BLaER1 treated with 17β-estradiol and CSF1 and Interleukin-3, amounts not matched to agents 10 nM and 100 nM (cell line): ENCODE measurements around the gene USO1.

ENCODE experiments used
- H3K27ac ChIP-seq, 11 experiments: shearing (Covaris generic); formaldehyde crosslinking; 2 replicates each; pipeline ENCODE4 v1.8.1; 2022
- H3K27me3 ChIP-seq, 11 experiments: shearing (Covaris generic); formaldehyde crosslinking; 2 replicates each; pipeline ENCODE4 v1.8.1; 2022
- H3K36me3 ChIP-seq, 11 experiments: shearing (Covaris generic); formaldehyde crosslinking; 2 replicates each; pipeline ENCODE4 v1.8.1; 2022
- H3K4me1 ChIP-seq, 10 experiments: shearing (Covaris generic); formaldehyde crosslinking; 2 replicates each; pipeline ENCODE4 v1.8.1; 2022
- H3K4me2 ChIP-seq, 11 experiments: shearing (Covaris generic); formaldehyde crosslinking; 2 replicates each; pipeline ENCODE4 v1.8.1; 2022
- H3K4me3 ChIP-seq, 10 experiments: shearing (Covaris generic); formaldehyde crosslinking; 2 replicates each; pipeline ENCODE4 v1.8.1; 2022
- H3K9ac ChIP-seq, 11 experiments: shearing (Covaris generic); formaldehyde crosslinking; 2 replicates each; pipeline ENCODE4 v1.8.1; 2022
- H3K9me3 ChIP-seq, 11 experiments: shearing (Covaris generic); formaldehyde crosslinking; replicated peaks in 1 of 11; 2 replicates each; pipeline ENCODE4 v1.8.1; 2022
- H4K20me1 ChIP-seq, 11 experiments: shearing (Covaris generic); formaldehyde crosslinking; 2 replicates each; pipeline ENCODE4 v1.8.1; 2022
- Cebpa-rat ChIP-seq, 11 experiments: shearing (Covaris generic); IDR thresholded peaks; 2 replicates each; pipeline ENCODE4 v1.8.1; 2022

Gene USO1

GRCh38 chr4:75696071-75696470, 28.3 kb upstream of the USO1 start:
- no peaks in the 10 kb centered on the region for H3K27me3 ChIP-seq
- no peak overlapping the region for H3K4me3 ChIP-seq
- no peak for TF ChIP-seq Cebpa-rat (IDR thresholded peaks at IDR 0.05)
- H3K4me1 ChIP-seq, result peaks cover 18 to 38% (median 21%) of the 10 kb centered on the region in 10 experiments
- peaks cover 0 to 51% (median 38%) of the 10 kb centered on the region in 11 experiments; a peak in 20 of 22 replicates for H3K36me3 ChIP-seq
- peak overlapping the region in 2 of 11 experiments; percentile 4 to 53; a peak in 2 of 22 replicates for H3K27ac ChIP-seq
- peaks cover 0 to 18% (median 8%) of the 10 kb centered on the region in 11 experiments; a peak in 8 of 22 replicates for H3K9me3 ChIP-seq
- H4K20me1 ChIP-seq, result no peaks in the 10 kb centered on the region
- peak overlapping the region in 2 of 11 experiments; percentile 15 to 18; a peak in 2 of 22 replicates for H3K4me2 ChIP-seq
- H3K9ac ChIP-seq, result no peak overlapping the region

- H3K27ac ChIP-seq, result peak overlapping the region in 2 of 11 experiments; percentile 4 to 53; a peak in 2 of 22 replicates
Measured at GRCh38 chr4:75696581-75696980, 27.8 kb upstream of the USO1 start.

GRCh38 chr4:75698162-75698962, 26.0 kb upstream of the USO1 start:
- Histone ChIP-seq H3K9me3 (peaks cover 0 to 18% (median 8%) of the 10 kb centered on the region in 11 experiments; a peak in 8 of 22 replicates), H3K4me2 (peak overlapping the region; percentile 61 to 88 (median 74)), H3K9ac (peak overlapping the region in 10 of 11 experiments; percentile 22 to 66 (median 50); a peak in 17 of 22 replicates), H3K36me3 (peaks cover 0 to 31% (median 20%) of the 10 kb centered on the region in 11 experiments; a peak in 20 of 22 replicates), H3K4me1 (peaks cover 18 to 38% (median 21%) of the 10 kb centered on the region in 10 experiments), H3K27ac (peak overlapping the region; percentile 48 to 85 (median 68)), H3K4me3 (peak overlapping the region in 3 of 10 experiments; percentile 25 to 30 (median 29); a peak in 5 of 20 replicates), H4K20me1 (no peaks in the 10 kb centered on the region), H3K27me3 (no peaks in the 10 kb centered on the region)
- TF ChIP-seq Cebpa-rat (IDR thresholded peaks at IDR 0.05), result no peak

More at GRCh38 chr4:75696581-75696980, 27.8 kb upstream of the USO1 start:
- no peak for TF ChIP-seq Cebpa-rat (IDR thresholded peaks at IDR 0.05)
- Histone ChIP-seq H4K20me1 (no peaks in the 10 kb centered on the region), H3K9ac (no peak overlapping the region), H3K27me3 (no peaks in the 10 kb centered on the region), H3K4me1 (peaks cover 18 to 38% (median 21%) of the 10 kb centered on the region in 10 experiments), H3K36me3 (peaks cover 0 to 48% (median 34%) of the 10 kb centered on the region in 11 experiments; a peak in 20 of 22 replicates), H3K4me2 (peak overlapping the region in 1 of 11 experiments; percentile 15; a peak in 1 of 22 replicates), H3K4me3 (no peak overlapping the region), H3K9me3 (peaks cover 0 to 18% (median 8%) of the 10 kb centered on the region in 11 experiments; a peak in 8 of 22 replicates)

- no peaks in the 10 kb centered on the region for H3K27me3 ChIP-seq
- H4K20me1 ChIP-seq, result no peaks in the 10 kb centered on the region
- peak overlapping the region in 9 of 11 experiments; percentile 30 to 66 (median 50); a peak in 14 of 22 replicates for H3K9ac ChIP-seq
- H3K4me1 ChIP-seq, result peaks cover 18 to 38% (median 21%) of the 10 kb centered on the region in 10 experiments
- H3K9me3 ChIP-seq, result peaks cover 0 to 16% (median 8%) of the 10 kb centered on the region in 11 experiments; a peak in 8 of 22 replicates
- H3K27ac ChIP-seq, result peak overlapping the region; percentile 48 to 85 (median 68)
- peak overlapping the region; percentile 61 to 88 (median 74) for H3K4me2 ChIP-seq
- H3K4me3 ChIP-seq, result peak overlapping the region in 3 of 10 experiments; percentile 25 to 30 (median 29); a peak in 4 of 20 replicates
- TF ChIP-seq Cebpa-rat (IDR thresholded peaks at IDR 0.05), result no peak
- peaks cover 0 to 25% (median 17%) of the 10 kb centered on the region in 11 experiments; a peak in 20 of 22 replicates for H3K36me3 ChIP-seq
Measured at GRCh38 chr4:75698963-75699228, 25.5 kb upstream of the USO1 start.

- Histone ChIP-seq H3K4me3 (no peak overlapping the region), H3K9me3 (peaks cover 0 to 12% (median 7%) of the 10 kb centered on the region in 11 experiments; a peak in 8 of 22 replicates), H3K27me3 (no peaks in the 10 kb centered on the region), H3K9ac (peak overlapping the region in 7 of 11 experiments; percentile 40 to 66 (median 54); a peak in 10 of 22 replicates), H3K4me1 (peaks cover 18 to 38% (median 21%) of the 10 kb centered on the region in 10 experiments), H3K27ac (peak overlapping the region; percentile 48 to 85 (median 68); a peak in 20 of 22 replicates), H3K4me2 (peak overlapping the region; percentile 61 to 88 (median 74); a peak in 20 of 22 replicates), H3K36me3 (peaks cover 0 to 21% (median 13%) of the 10 kb centered on the region in 11 experiments; a peak in 20 of 22 replicates), H4K20me1 (no peaks in the 10 kb centered on the region)
- no peak for TF ChIP-seq Cebpa-rat (IDR thresholded peaks at IDR 0.05)
Measured at GRCh38 chr4:75699299-75699698, 25.1 kb upstream of the USO1 start.

- H3K4me2 ChIP-seq, result no peak overlapping the region
- no peak for TF ChIP-seq Cebpa-rat (IDR thresholded peaks at IDR 0.05)
- H3K9ac ChIP-seq, result no peak overlapping the region
- H3K4me3 ChIP-seq, result no peak overlapping the region
- peaks cover 14 to 19% (median 16%) of the 10 kb centered on the region in 10 experiments for H3K4me1 ChIP-seq
- peaks cover 0 to 26% (median 12%) of the 10 kb centered on the region in 11 experiments; a peak in 10 of 22 replicates for H3K36me3 ChIP-seq
- no peaks in the 10 kb centered on the region for H4K20me1 ChIP-seq
- H3K9me3 ChIP-seq, result 0 out of 22 replicates have a peak, but pooled peaks cover 0 to 4% (median 0%) of the 10 kb centered on the region in 11 experiments
- no peak overlapping the region for H3K27ac ChIP-seq
- no peaks in the 10 kb centered on the region for H3K27me3 ChIP-seq
Measured at GRCh38 chr4:75702919-75703411, 21.4 kb upstream of the USO1 start.

GRCh38 chr4:75705198-75705977, 19.0 kb upstream of the USO1 start:
- H3K9ac ChIP-seq, result no peak overlapping the region
- peaks cover 19 to 26% (median 22%) of the 10 kb centered on the region in 10 experiments for H3K4me1 ChIP-seq
- H3K4me3 ChIP-seq, result no peak overlapping the region

GRCh38 chr4:75708218-75708691, 16.1 kb upstream of the USO1 start:
- H3K27ac ChIP-seq, result peak overlapping the region in 1 of 11 experiments; percentile 38; a peak in 2 of 22 replicates
- H3K36me3 ChIP-seq, result peaks cover 0 to 34% (median 16%) of the 10 kb centered on the region in 11 experiments; a peak in 12 of 22 replicates
- no peak for TF ChIP-seq Cebpa-rat (IDR thresholded peaks at IDR 0.05)
- H3K4me1 ChIP-seq, result peaks cover 22 to 29% (median 26%) of the 10 kb centered on the region in 10 experiments
- 0 out of 22 replicates have a peak, but pooled peaks cover 0 to 4% (median 0%) of the 10 kb centered on the region in 11 experiments for H3K9me3 ChIP-seq
- H3K4me2 ChIP-seq, result peak overlapping the region in 5 of 11 experiments; percentile 53 to 72 (median 65); a peak in 9 of 22 replicates
- no peak overlapping the region for H3K4me3 ChIP-seq
- H3K9ac ChIP-seq, result no peak overlapping the region
- no peaks in the 10 kb centered on the region for H3K27me3 ChIP-seq
- H4K20me1 ChIP-seq, result no peaks in the 10 kb centered on the region

More at GRCh38 chr4:75705198-75705977, 19.0 kb upstream of the USO1 start:
- Histone ChIP-seq H3K9me3 (0 out of 22 replicates have a peak, but pooled peaks cover 0 to 4% (median 0%) of the 10 kb centered on the region in 11 experiments), H3K27me3 (no peaks in the 10 kb centered on the region), H3K27ac (no peak overlapping the region), H4K20me1 (no peaks in the 10 kb centered on the region), H3K4me2 (no peak overlapping the region), H3K36me3 (peaks cover 0 to 28% (median 13%) of the 10 kb centered on the region in 11 experiments; a peak in 11 of 22 replicates)
- TF ChIP-seq Cebpa-rat (IDR thresholded peaks at IDR 0.05), result no peak
